Ishikawa (cell line): ENCODE measurements around the gene NFYC.
A peak's percentile ranks its signal among the peaks of the same experiment; 100 is the strongest.

Experiments used
- CEBPB ChIP-seq: IDR thresholded peaks from 2 replicates; pipeline ENCODE4 v1.6.1; 2012
- CREB1 ChIP-seq: IDR thresholded peaks from 2 replicates; pipeline ENCODE4 v1.6.1; 2012; ENCODE audit warnings: low read depth
- EGR1 ChIP-seq: IDR thresholded peaks from 2 replicates; pipeline ENCODE4 v1.6.1; 2012
- EP300 ChIP-seq: IDR thresholded peaks from 2 replicates; pipeline ENCODE4 v1.6.1; 2012; ENCODE audit warnings: borderline replicate concordance
- FOXM1 ChIP-seq: IDR thresholded peaks from 2 replicates; pipeline ENCODE4 v1.6.1; 2012; ENCODE audit warnings: low read depth, borderline replicate concordance
- MAX ChIP-seq: IDR thresholded peaks from 2 replicates; pipeline ENCODE4 v1.6.1; 2012
- NFIC ChIP-seq: IDR thresholded peaks from 2 replicates; pipeline ENCODE4 v1.6.1; 2012
- RAD21 ChIP-seq: IDR thresholded peaks from 2 replicates; pipeline ENCODE4 v1.6.1; 2012; ENCODE audit warnings: low read depth
- REST ChIP-seq: IDR thresholded peaks from 2 replicates; pipeline ENCODE4 v1.6.1; 2012; ENCODE audit warnings: low read depth, mild to moderate bottlenecking
- TAF1 ChIP-seq: IDR thresholded peaks from 2 replicates; pipeline ENCODE4 v1.6.1; 2012; ENCODE audit warnings: low read depth, mild to moderate bottlenecking
- TCF12 ChIP-seq: IDR thresholded peaks from 2 replicates; pipeline ENCODE4 v1.6.1; 2012; ENCODE audit warnings: low read depth
- TEAD4 ChIP-seq: IDR thresholded peaks from 2 replicates; pipeline ENCODE4 v1.6.1; 2012
- YY1 ChIP-seq: IDR thresholded peaks from 2 replicates; pipeline ENCODE4 v1.6.1; 2012; ENCODE audit warnings: low read depth
- ZBTB7A ChIP-seq: IDR thresholded peaks from 2 replicates; pipeline ENCODE4 v1.6.1; 2012; ENCODE audit warnings: low read depth
- TF ChIP-seq, protein P1 (sequence below): IDR thresholded peaks from 2 replicates; pipeline ENCODE4 v1.6.1; 2012

Gene NFYC

DNA sequence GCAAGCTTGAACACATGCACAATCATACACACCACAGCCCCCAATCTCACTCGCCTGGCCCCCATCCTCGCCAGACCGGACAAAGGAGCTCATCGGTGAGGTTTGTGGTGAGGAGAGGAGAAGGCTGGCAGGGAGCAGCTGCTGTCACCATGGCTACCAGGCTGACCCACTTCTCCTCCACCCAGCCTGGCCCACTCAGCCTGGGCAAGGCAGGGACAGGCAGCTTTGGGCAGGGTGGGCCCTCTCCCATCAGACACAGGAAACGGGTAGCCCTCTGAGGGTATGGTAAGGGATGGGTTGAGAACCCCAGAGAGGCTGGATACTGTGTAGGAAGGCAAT is 41.9 kb upstream of the NFYC start:
- no peak for TF ChIP-seq REST
- TF ChIP-seq ZBTB7A = no peak

- TF ChIP-seq RAD21 (peak; percentile 20; the same call in 1 of the 2 replicates), REST (no peak)
Measured at GRCh38 chr1:40650075-40650474, 41.4 kb upstream of the NFYC start.

DNA sequence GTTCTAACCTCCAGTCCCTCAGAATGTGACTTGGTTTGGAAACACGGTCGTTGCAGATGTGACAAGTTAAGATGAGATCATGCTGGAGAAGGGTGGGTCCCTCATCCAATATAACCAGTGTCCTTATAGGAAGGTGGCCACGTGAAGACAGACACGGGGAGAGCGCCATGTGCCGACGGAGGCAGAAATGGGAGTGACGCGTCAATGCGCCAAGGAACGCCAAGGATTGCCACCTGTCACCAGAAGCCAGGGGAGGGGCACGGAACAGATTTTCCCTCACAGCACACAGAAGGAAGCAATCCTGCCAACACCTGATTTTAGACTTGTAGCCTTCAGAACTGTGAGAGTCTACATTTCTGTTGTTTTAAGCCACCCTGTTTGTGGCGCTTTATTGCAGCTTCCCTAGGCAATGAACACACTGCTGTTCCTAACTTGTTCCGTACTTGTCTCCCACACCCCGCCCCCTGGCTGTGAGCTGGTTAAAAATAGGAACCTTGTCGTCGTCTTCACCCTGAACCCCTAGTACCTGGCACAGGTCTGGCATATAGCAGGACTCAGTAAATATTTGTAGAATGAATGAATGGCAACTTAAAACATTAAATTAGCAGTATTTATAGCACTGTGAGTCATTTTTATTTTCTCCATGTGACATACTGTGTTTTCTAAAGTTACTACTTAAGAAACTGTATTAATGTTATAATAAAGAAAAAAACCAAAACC is 40.2 kb upstream of the NFYC start:
- TF ChIP-seq TEAD4 (no peak), EGR1 (no peak), NFIC (no peak)

DNA sequence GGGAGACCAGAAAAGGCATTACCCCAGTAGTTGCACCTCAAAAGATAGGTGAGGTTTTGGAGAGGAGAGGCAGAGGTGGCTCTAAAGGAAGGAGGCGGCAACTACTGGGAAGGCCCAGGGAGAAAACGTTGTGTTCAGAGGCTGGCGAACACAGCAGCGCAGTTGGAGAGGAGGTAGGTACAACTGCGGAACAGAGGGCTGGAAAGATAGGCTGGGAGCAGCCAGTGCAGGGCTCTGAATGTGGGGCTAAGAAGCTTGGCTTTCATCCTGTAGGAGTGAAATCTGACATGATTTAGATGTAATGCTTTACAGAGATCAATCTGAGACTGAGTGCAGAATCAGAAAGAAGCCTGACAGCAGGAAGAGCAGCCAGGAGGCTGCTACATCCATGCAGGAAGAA is 39.0 kb upstream of the NFYC start:
- no peak for TF ChIP-seq NFIC
- TF ChIP-seq EP300 = no peak
- TF ChIP-seq TAF1 = no peak
- TF ChIP-seq CEBPB = no peak
- TF ChIP-seq TEAD4 = no peak
- no peak for TF ChIP-seq RAD21
- no peak for TF ChIP-seq ZBTB7A
- TF ChIP-seq, protein P1, sequence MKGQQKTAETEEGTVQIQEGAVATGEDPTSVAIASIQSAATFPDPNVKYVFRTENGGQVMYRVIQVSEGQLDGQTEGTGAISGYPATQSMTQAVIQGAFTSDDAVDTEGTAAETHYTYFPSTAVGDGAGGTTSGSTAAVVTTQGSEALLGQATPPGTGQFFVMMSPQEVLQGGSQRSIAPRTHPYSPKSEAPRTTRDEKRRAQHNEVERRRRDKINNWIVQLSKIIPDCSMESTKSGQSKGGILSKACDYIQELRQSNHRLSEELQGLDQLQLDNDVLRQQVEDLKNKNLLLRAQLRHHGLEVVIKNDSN = no peak
- no peak for TF ChIP-seq TCF12
- TF ChIP-seq CREB1 = no peak
- no peak for TF ChIP-seq YY1
- no peak for TF ChIP-seq MAX
- TF ChIP-seq FOXM1 = no peak

GRCh38 chr1:40652979-40653378 is 38.5 kb upstream of the NFYC start:
- no peak for TF ChIP-seq TAF1
- TF ChIP-seq ZBTB7A = no peak
- no peak for TF ChIP-seq TCF12
- TF ChIP-seq, protein P1 = no peak
- TF ChIP-seq CEBPB = no peak
- no peak for TF ChIP-seq EGR1
- TF ChIP-seq FOXM1 = no peak
- no peak for TF ChIP-seq YY1
- no peak for TF ChIP-seq CREB1
- TF ChIP-seq NFIC = no peak

DNA sequence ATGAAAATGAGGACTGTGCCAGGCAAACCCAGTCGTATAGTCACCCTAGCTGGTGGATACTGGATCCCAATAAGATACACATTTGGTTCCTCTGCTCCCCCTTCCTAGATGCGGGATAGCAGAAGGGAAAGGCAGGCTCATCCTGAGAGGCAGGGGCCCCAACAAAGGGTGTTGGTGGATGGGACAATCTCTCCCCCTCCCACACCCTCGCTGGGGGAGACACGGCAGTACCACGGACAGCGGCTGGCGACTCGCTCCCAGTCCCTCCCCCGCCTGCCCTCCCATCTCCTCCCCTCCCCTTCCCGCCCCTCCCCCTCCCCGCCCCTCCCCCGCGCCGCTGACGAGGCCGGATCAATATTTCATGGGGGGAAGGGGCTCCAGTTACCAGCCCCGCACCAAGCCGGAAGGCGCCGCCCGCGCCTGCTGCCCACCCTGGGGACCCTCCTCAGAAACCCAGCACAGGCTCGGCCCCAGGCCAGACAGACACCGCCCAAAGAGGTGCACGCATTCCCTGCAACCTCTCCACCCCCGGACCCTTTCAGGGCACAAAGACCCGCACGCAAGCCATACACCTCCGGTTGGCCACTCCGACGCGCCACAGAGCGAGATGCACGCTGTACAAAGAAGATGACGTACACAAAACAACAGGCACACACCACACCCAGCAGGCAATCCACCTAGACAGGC is 37.5 kb upstream of the NFYC start:
- peak; percentile 57; the same call in 1 of the 2 replicates for TF ChIP-seq ZBTB7A
- no peak for TF ChIP-seq EGR1
- peak; percentile 87 for TF ChIP-seq REST
- TF ChIP-seq EP300 = no peak
